ENCODE measurements around the gene TUSC2.
A peak's percentile ranks its signal among the peaks of the same experiment; 100 is the strongest.

The TUSC2 gene

GRCh38 chr3:50327943-50328691 is at the start of gene TUSC2:
TUSC2 (minus strand) TSS chr3:50328223; CDS start chr3:50328099, 124 bp downstream.
- Mint-ChIP-seq H3K27ac (peak within 1 kb of the TSS; percentile 89), H3K36me3 (ENCODE audit: low read depth) (peaks cover 20% of the 10 kb centered on the region)

GRCh38 chr3:50375258-50375931 is 47.4 kb upstream of the TUSC2 start:
- peak; percentile 21 for ATAC-seq
- no peak overlapping the region for H3K27ac Mint-ChIP-seq
- H3K27me3 Mint-ChIP-seq = no peaks in the 10 kb centered on the region

More at GRCh38 chr3:50327943-50328691, at the start of gene TUSC2:
- Mint-ChIP-seq H3K9me3 (no peaks in the 10 kb centered on the region), H3K4me3 (peak within 1 kb of the TSS; percentile 87), H3K4me1 (peaks cover 19% of the 10 kb centered on the region), H3K27me3 (no peaks in the 10 kb centered on the region)
- peak; percentile 95 for DNase-seq
- ATAC-seq = peak; percentile 89

GRCh38 chr3:50374363-50375257 is 46.6 kb upstream of the TUSC2 start:
- no peak overlapping the region for H3K27ac Mint-ChIP-seq
- no peak overlapping the region for H3K4me3 Mint-ChIP-seq
- no peaks in the 10 kb centered on the region for H3K27me3 Mint-ChIP-seq
- H3K4me1 Mint-ChIP-seq = peaks cover 4% of the 10 kb centered on the region
- ATAC-seq (no peak), DNase-seq (no peak)
- no peaks in the 10 kb centered on the region for H3K9me3 Mint-ChIP-seq
- H3K36me3 Mint-ChIP-seq (ENCODE audit: low read depth) = no peaks in the 10 kb centered on the region

More at GRCh38 chr3:50375258-50375931, 47.4 kb upstream of the TUSC2 start:
- DNase-seq = no peak
- H3K36me3 Mint-ChIP-seq (ENCODE audit: low read depth) = no peaks in the 10 kb centered on the region
- peaks cover 4% of the 10 kb centered on the region for H3K4me1 Mint-ChIP-seq
- no peak overlapping the region for H3K4me3 Mint-ChIP-seq
- H3K9me3 Mint-ChIP-seq = no peaks in the 10 kb centered on the region

GRCh38 chr3:50373146-50374051 is 45.4 kb upstream of the TUSC2 start:
- no peak overlapping the region for H3K27ac Mint-ChIP-seq
- no peak overlapping the region for H3K4me3 Mint-ChIP-seq

GRCh38 chr3:50372349-50372748 is 44.3 kb upstream of the TUSC2 start:
- no peak for ATAC-seq
- DNase-seq = no peak
- Mint-ChIP-seq H3K36me3 (ENCODE audit: low read depth) (no peaks in the 10 kb centered on the region), H3K4me1 (peaks cover 4% of the 10 kb centered on the region), H3K9me3 (no peaks in the 10 kb centered on the region), H3K4me3 (no peak overlapping the region), H3K27me3 (no peaks in the 10 kb centered on the region), H3K27ac (no peak overlapping the region)

More at GRCh38 chr3:50373146-50374051, 45.4 kb upstream of the TUSC2 start:
- Mint-ChIP-seq H3K36me3 (ENCODE audit: low read depth) (no peaks in the 10 kb centered on the region), H3K4me1 (peaks cover 4% of the 10 kb centered on the region), H3K27me3 (no peaks in the 10 kb centered on the region), H3K9me3 (no peaks in the 10 kb centered on the region)
- ATAC-seq (no peak), DNase-seq (no peak)

GRCh38 chr3:50371133-50371685 is 43.2 kb upstream of the TUSC2 start:
- Mint-ChIP-seq H3K4me1 (peaks cover 4% of the 10 kb centered on the region), H3K4me3 (no peak overlapping the region), H3K36me3 (ENCODE audit: low read depth) (no peaks in the 10 kb centered on the region), H3K27me3 (no peaks in the 10 kb centered on the region), H3K27ac (no peak overlapping the region), H3K9me3 (no peaks in the 10 kb centered on the region)
- DNase-seq (no peak), ATAC-seq (no peak)

GRCh38 chr3:50370594-50370993 is 42.6 kb upstream of the TUSC2 start:
- H3K9me3 Mint-ChIP-seq = no peaks in the 10 kb centered on the region
- DNase-seq (no peak), ATAC-seq (no peak)
- no peak overlapping the region for H3K4me3 Mint-ChIP-seq
- peaks cover 10% of the 10 kb centered on the region for H3K4me1 Mint-ChIP-seq
- H3K27ac Mint-ChIP-seq = no peak overlapping the region
- H3K27me3 Mint-ChIP-seq = no peaks in the 10 kb centered on the region
- H3K36me3 Mint-ChIP-seq (ENCODE audit: low read depth) = no peaks in the 10 kb centered on the region

GRCh38 chr3:50369012-50369670 is 41.1 kb upstream of the TUSC2 start:
- ATAC-seq = no peak
- H3K36me3 Mint-ChIP-seq (ENCODE audit: low read depth) = no peaks in the 10 kb centered on the region
- no peak for DNase-seq
- peaks cover 14% of the 10 kb centered on the region for H3K4me1 Mint-ChIP-seq
- no peaks in the 10 kb centered on the region for H3K9me3 Mint-ChIP-seq
- no peak overlapping the region for H3K27ac Mint-ChIP-seq
- no peaks in the 10 kb centered on the region for H3K27me3 Mint-ChIP-seq
- no peak overlapping the region for H3K4me3 Mint-ChIP-seq

GRCh38 chr3:50365842-50366220 is 37.8 kb upstream of the TUSC2 start:
- no peaks in the 10 kb centered on the region for H3K27me3 Mint-ChIP-seq
- no peaks in the 10 kb centered on the region for H3K9me3 Mint-ChIP-seq
- peak overlapping the region; percentile 73 for H3K4me3 Mint-ChIP-seq
- no peak for ATAC-seq
- no peak for DNase-seq
- H3K27ac Mint-ChIP-seq = no peak overlapping the region
- H3K4me1 Mint-ChIP-seq = peaks cover 10% of the 10 kb centered on the region
- H3K36me3 Mint-ChIP-seq (ENCODE audit: low read depth) = no peaks in the 10 kb centered on the region

GRCh38 chr3:50365080-50365841 is 37.2 kb upstream of the TUSC2 start:
- no peaks in the 10 kb centered on the region for H3K27me3 Mint-ChIP-seq
- H3K36me3 Mint-ChIP-seq (ENCODE audit: low read depth) = no peaks in the 10 kb centered on the region
- peak overlapping the region; percentile 73 for H3K4me3 Mint-ChIP-seq
- no peaks in the 10 kb centered on the region for H3K9me3 Mint-ChIP-seq
- DNase-seq = peak; percentile 94
- peaks cover 11% of the 10 kb centered on the region for H3K4me1 Mint-ChIP-seq
- no peak overlapping the region for H3K27ac Mint-ChIP-seq
- ATAC-seq = peak; percentile 94

- H3K27me3 Mint-ChIP-seq = no peaks in the 10 kb centered on the region
- no peaks in the 10 kb centered on the region for H3K9me3 Mint-ChIP-seq
- no peak overlapping the region for H3K27ac Mint-ChIP-seq
- peaks cover 17% of the 10 kb centered on the region for H3K4me1 Mint-ChIP-seq
- ATAC-seq (peak; percentile 5), DNase-seq (no peak)
- H3K4me3 Mint-ChIP-seq = peak overlapping the region; percentile 73
- no peaks in the 10 kb centered on the region for H3K36me3 Mint-ChIP-seq (ENCODE audit: low read depth)
Observed at GRCh38 chr3:50364573-50365079, 36.6 kb upstream of the TUSC2 start.

- Mint-ChIP-seq H3K9me3 (no peaks in the 10 kb centered on the region), H3K4me1 (peaks cover 38% of the 10 kb centered on the region), H3K27me3 (no peaks in the 10 kb centered on the region), H3K4me3 (peak overlapping the region; percentile 95), H3K27ac (peak overlapping the region; percentile 91), H3K36me3 (ENCODE audit: low read depth) (peaks cover 8% of the 10 kb centered on the region)
- ATAC-seq (no peak), DNase-seq (no peak)
Observed at GRCh38 chr3:50359760-50360110, 31.7 kb upstream of the TUSC2 start.
